Measurements from ENCODE around the gene ETS1. TPM values are rescaled to one million over a fixed set of nuclear protein-coding genes. Genes with fewer than 3 reads are reported as not detected.

Gene ETS1
- polyA plus RNA-seq, 1 experiment: 32.3 TPM

DNA sequence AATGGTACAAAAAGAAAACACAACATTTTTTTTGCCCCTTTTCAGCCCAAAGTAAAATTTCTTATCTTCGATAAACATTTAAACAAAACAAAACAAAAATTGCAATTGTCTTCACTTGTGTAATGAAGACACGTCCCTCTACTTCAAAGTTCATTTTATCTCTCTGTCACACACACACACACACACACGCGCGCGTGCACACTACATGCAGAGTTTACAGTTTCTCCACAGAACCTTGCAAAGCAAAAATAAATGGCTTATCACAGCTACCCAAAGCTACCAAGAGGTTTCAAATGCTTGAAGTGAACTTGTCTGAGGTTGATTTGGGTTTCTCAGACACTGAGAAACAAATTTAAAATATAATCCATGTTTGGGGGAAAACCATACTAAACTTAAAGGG lies 72.3 kb downstream of the ETS1 start:
- POLR2A ChIA-PET: no interaction called here
- Histone ChIP-seq H3K27ac (ENCODE audit: low read depth, low read length) (no peak overlapping the region), H3K9me3 (ENCODE audit: control insufficient read depth, insufficient read depth, low read length) (no peaks in the 10 kb centered on the region), H3K4me3 (ENCODE audit: low read depth, low read length) (no peak overlapping the region), H3K27me3 (ENCODE audit: control insufficient read depth, insufficient read depth, low read length) (no peaks in the 10 kb centered on the region)
- CTCF ChIA-PET: interaction anchor here (1.2 to 1.6 kb wide), 3 partner anchors 39 to 317 kb away, joined by 3 to 6 read pairs (median 3); no protein-coding TSS in a partner anchor
- TF ChIP-seq, protein P1, sequence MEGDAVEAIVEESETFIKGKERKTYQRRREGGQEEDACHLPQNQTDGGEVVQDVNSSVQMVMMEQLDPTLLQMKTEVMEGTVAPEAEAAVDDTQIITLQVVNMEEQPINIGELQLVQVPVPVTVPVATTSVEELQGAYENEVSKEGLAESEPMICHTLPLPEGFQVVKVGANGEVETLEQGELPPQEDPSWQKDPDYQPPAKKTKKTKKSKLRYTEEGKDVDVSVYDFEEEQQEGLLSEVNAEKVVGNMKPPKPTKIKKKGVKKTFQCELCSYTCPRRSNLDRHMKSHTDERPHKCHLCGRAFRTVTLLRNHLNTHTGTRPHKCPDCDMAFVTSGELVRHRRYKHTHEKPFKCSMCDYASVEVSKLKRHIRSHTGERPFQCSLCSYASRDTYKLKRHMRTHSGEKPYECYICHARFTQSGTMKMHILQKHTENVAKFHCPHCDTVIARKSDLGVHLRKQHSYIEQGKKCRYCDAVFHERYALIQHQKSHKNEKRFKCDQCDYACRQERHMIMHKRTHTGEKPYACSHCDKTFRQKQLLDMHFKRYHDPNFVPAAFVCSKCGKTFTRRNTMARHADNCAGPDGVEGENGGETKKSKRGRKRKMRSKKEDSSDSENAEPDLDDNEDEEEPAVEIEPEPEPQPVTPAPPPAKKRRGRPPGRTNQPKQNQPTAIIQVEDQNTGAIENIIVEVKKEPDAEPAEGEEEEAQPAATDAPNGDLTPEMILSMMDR (IDR thresholded peaks at IDR 0.05; ENCODE audit: low read depth, low read length): no peak
- no peak for DNase-seq (ENCODE audit: low read depth, low spot score)

DNA sequence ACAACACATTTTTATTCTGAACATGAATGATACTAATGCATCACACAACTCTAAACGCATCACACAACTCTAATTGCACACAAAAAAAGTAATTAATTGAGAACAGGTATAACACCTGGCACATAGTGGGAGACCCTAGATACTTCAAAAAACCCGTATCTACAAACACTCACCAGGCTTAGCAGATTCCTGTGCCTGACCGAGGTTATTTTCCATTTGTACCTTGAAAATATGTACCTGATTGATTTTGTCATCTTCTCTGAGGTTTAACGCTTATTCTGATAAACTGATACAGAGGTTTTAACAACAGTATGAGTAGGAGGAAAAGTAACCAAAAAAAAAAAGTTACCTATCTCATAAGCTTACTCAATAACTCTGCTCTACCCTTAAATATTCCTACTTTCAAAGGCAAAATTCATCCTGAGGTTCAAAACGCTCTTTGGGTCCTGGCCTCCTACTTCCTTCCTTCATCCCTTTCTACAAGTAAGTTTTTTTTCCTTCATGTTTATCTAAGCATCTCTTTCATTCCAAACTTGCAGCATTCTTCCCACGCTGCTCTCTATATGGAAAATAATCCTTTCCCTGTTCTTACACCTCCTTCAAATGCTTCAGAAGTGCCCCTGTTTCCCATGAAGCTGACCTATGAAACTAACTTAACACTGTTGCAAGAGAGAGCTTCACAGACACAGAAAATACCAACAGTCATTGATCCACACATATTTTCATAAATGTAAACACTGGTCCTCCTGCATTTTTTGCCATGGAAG lies 73.3 kb downstream of the ETS1 start:
- POLR2A ChIA-PET: no interaction called here
- H3K4me3 ChIP-seq (ENCODE audit: low read depth, low read length): no peak overlapping the region
- TF ChIP-seq, protein P1 (IDR thresholded peaks at IDR 0.05; ENCODE audit: low read depth, low read length): no peak
- DNase-seq (ENCODE audit: low read depth, low spot score): no peak
- no peaks in the 10 kb centered on the region for H3K27me3 ChIP-seq (ENCODE audit: control insufficient read depth, insufficient read depth, low read length)
- H3K9me3 ChIP-seq (ENCODE audit: control insufficient read depth, insufficient read depth, low read length): no peaks in the 10 kb centered on the region
- no peak overlapping the region for H3K27ac ChIP-seq (ENCODE audit: low read depth, low read length)
- CTCF ChIA-PET: interaction anchor here (1.2 to 1.4 kb wide), 2 partner anchors 40 to 117 kb away, joined by 3 read pairs; no protein-coding TSS in a partner anchor

DNA sequence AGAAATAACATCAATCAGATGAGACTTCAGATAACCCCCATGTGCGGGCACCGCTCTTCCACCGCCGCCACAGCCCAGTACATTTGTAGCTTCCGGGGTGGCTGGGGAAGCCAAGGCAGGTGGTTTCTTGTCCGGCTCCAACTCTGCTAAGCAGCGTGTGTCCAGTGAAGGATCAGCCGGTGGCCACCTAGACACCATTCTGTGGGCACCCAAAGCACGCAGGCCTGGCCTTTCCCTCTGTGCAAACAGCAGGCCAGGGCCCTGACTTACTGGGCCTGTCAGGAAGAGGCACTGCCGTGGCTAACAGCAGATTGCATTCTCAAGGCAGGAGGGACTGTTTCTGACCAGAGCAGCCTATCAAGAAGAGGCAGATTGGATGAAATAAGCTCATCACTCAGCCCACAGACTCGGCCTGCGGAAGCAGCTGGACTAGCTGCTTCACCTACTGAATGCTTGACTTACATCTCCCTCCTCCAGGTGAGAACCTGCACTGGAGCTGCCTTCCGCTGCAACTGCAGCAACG lies 74.8 kb downstream of the ETS1 start:
- H3K27ac ChIP-seq (ENCODE audit: low read depth, low read length): no peak overlapping the region
- ChIA-PET POLR2A (no interaction called here), CTCF (interaction anchor here (1.1 kb wide), 1 partner anchor 118 kb away, joined by 4 read pairs; no protein-coding TSS in a partner anchor)
- H3K27me3 ChIP-seq (ENCODE audit: control insufficient read depth, insufficient read depth, low read length): no peaks in the 10 kb centered on the region
- H3K9me3 ChIP-seq (ENCODE audit: control insufficient read depth, insufficient read depth, low read length): no peaks in the 10 kb centered on the region
- DNase-seq (ENCODE audit: low read depth, low spot score): no peak
- no peak overlapping the region for H3K4me3 ChIP-seq (ENCODE audit: low read depth, low read length)
- TF ChIP-seq, protein P1 (IDR thresholded peaks at IDR 0.05; ENCODE audit: low read depth, low read length): no peak

- Histone ChIP-seq H3K27ac (ENCODE audit: low read depth, low read length) (no peak overlapping the region), H3K4me3 (ENCODE audit: low read depth, low read length) (no peak overlapping the region), H3K27me3 (ENCODE audit: control insufficient read depth, insufficient read depth, low read length) (no peaks in the 10 kb centered on the region), H3K9me3 (ENCODE audit: control insufficient read depth, insufficient read depth, low read length) (no peaks in the 10 kb centered on the region)
- CTCF ChIA-PET: interaction anchor here (1.2 to 4.0 kb wide), 3 partner anchors 119 to 340 kb away, joined by 4 to 16 read pairs (median 6); no protein-coding TSS in a partner anchor
- DNase-seq (ENCODE audit: low read depth, low spot score): no peak
- POLR2A ChIA-PET: interaction anchor here (0.9 to 1.0 kb wide), 2 partner anchors 10 to 93 kb away, joined by 3 read pairs; no protein-coding TSS in a partner anchor
- TF ChIP-seq, protein P1 (IDR thresholded peaks at IDR 0.05; ENCODE audit: low read depth, low read length): no peak
Measured at GRCh38 chr11:128511712-128512111, 75.6 kb downstream of the ETS1 start.

All from AG04450 (cell line).